WTC11 (cell line): ENCODE results near the gene ACSF3. TPM values are rescaled to one million over a fixed set of nuclear protein-coding genes. Genes with fewer than 3 reads are reported as not detected.

Source experiments
- ATAC-seq: fragments of 200-7000 bp; cut with Tn5 transposase; 2 replicates; pipeline ENCODE4 v1.10.0; 2021; ENCODE audit warnings: mild to moderate bottlenecking, moderate library complexity
- CTCF ChIA-PET: fragments of 300-600 bp; sonication (Branson Sonifier 250); formaldehyde crosslinking; loops from one replicate; lab custom pipeline; 2021; ENCODE audit warnings: antibody characterized with exemption; lab: Charles Lee
- POLR2A ChIA-PET: fragments of 350-600 bp; sonication (Branson Sonifier 250); formaldehyde crosslinking; loops from one replicate; lab custom pipeline; 2021; ENCODE audit warnings: antibody characterized with exemption; lab: Charles Lee
- DNase-seq: peaks from one replicate; pipeline ENCODE4 v3.0.0; 2021; ENCODE audit warnings: low spot score
- H3K27ac Mint-ChIP-seq: 2 replicates; pipeline ENCODE4 v1.8.0; 2021; ENCODE audit warnings: mixed read lengths
- H3K27me3 Mint-ChIP-seq: 2 replicates; pipeline ENCODE4 v1.8.0; 2021; ENCODE audit warnings: low read depth, mild to moderate bottlenecking, moderate library complexity, mixed read lengths
- H3K36me3 Mint-ChIP-seq: 2 replicates; pipeline ENCODE4 v1.8.0; 2021; ENCODE audit warnings: mixed read lengths
- H3K4me1 Mint-ChIP-seq: 2 replicates; pipeline ENCODE4 v1.8.0; 2022; ENCODE audit warnings: mixed read lengths
- H3K4me3 Mint-ChIP-seq: 2 replicates; pipeline ENCODE4 v1.8.0; 2021; ENCODE audit warnings: mild to moderate bottlenecking, moderate library complexity, mixed read lengths
- H3K9me3 Mint-ChIP-seq: 2 replicates; pipeline ENCODE4 v1.8.0; 2021; ENCODE audit warnings: mixed read lengths
- ATF3 ChIP-seq: sonication (generic); formaldehyde crosslinking; conservative IDR thresholded peaks from 2 replicates; pipeline ENCODE4 v1.8.1; 2022; ENCODE audit warnings: mild to moderate bottlenecking, missing genetic modification reagents
- CREB1 ChIP-seq: sonication (generic); formaldehyde crosslinking; IDR thresholded peaks from 2 replicates; pipeline ENCODE4 v1.8.0; 2023; ENCODE audit warnings: mild to moderate bottlenecking, missing genetic modification reagents
- E2F5 ChIP-seq: sonication (generic); formaldehyde crosslinking; IDR thresholded peaks from 2 replicates; pipeline ENCODE4 v1.8.1; 2022; ENCODE audit warnings: mild to moderate bottlenecking, moderate library complexity, missing genetic modification reagents
- EMX1 ChIP-seq: fragments of 250-450 bp; sonication (Bioruptor Pico); IDR thresholded peaks from 2 replicates; pipeline ENCODE4 v1.8.0; 2021; ENCODE audit warnings: mild to moderate bottlenecking
- FOXJ3 ChIP-seq: sonication (generic); formaldehyde crosslinking; IDR thresholded peaks from 2 replicates; pipeline ENCODE4 v1.9.0; 2021; ENCODE audit warnings: missing genetic modification reagents, mild to moderate bottlenecking, borderline replicate concordance
- FOXP4 ChIP-seq: sonication (generic); formaldehyde crosslinking; IDR thresholded peaks from 2 replicates; pipeline ENCODE4 v1.8.0; 2022; ENCODE audit warnings: mild to moderate bottlenecking, missing genetic modification reagents
- HMGXB4 ChIP-seq: sonication (generic); formaldehyde crosslinking; IDR thresholded peaks from 2 replicates; pipeline ENCODE4 v1.8.1; 2023; ENCODE audit warnings: mild to moderate bottlenecking, moderate library complexity, missing genetic modification reagents
- JAZF1 ChIP-seq: fragments of 250-450 bp; sonication (Bioruptor Pico); IDR thresholded peaks from 2 replicates; pipeline ENCODE4 v1.9.0; 2021; ENCODE audit warnings: moderate library complexity, mild to moderate bottlenecking, inconsistent platforms
- KAT7 ChIP-seq: sonication (generic); formaldehyde crosslinking; IDR thresholded peaks from 2 replicates; pipeline ENCODE4 v1.8.1; 2023; ENCODE audit warnings: missing genetic modification reagents, mild to moderate bottlenecking, borderline replicate concordance
- MAX ChIP-seq: sonication (generic); formaldehyde crosslinking; IDR thresholded peaks from 2 replicates; pipeline ENCODE4 v1.8.0; 2022; ENCODE audit warnings: mild to moderate bottlenecking, missing genetic modification reagents
- NR2C2 ChIP-seq: sonication (generic); formaldehyde crosslinking; IDR thresholded peaks from 2 replicates; pipeline ENCODE4 v1.8.0; 2022; ENCODE audit warnings: mild to moderate bottlenecking, missing genetic modification reagents
- PRRX2 ChIP-seq: fragments of 250-450 bp; sonication (Bioruptor Pico); IDR thresholded peaks from 2 replicates; pipeline ENCODE4 v1.8.0; 2021; ENCODE audit warnings: mild to moderate bottlenecking
- SOX15 ChIP-seq: fragments of 250-450 bp; sonication (Bioruptor Pico); IDR thresholded peaks from 2 replicates; pipeline ENCODE4 v1.9.0; 2021; ENCODE audit warnings: mild to moderate bottlenecking
- SP1 ChIP-seq: sonication (generic); formaldehyde crosslinking; conservative IDR thresholded peaks from 2 replicates; pipeline ENCODE4 v1.8.1; 2022; ENCODE audit warnings: missing genetic modification reagents
- TEAD1 ChIP-seq: sonication (generic); formaldehyde crosslinking; IDR thresholded peaks from 2 replicates; pipeline ENCODE4 v1.8.0; 2022; ENCODE audit warnings: mild to moderate bottlenecking, missing genetic modification reagents
- ZMAT4 ChIP-seq: fragments of 250-450 bp; sonication (Bioruptor Pico); IDR thresholded peaks from 2 replicates; pipeline ENCODE4 v1.9.0; 2021; ENCODE audit warnings: mild to moderate bottlenecking
- ZNF281 ChIP-seq: sonication (generic); formaldehyde crosslinking; IDR thresholded peaks from 2 replicates; pipeline ENCODE4 v1.8.0; 2023; ENCODE audit warnings: mild to moderate bottlenecking, missing genetic modification reagents
- ZNF396 ChIP-seq: fragments of 250-450 bp; sonication (Bioruptor Pico); IDR thresholded peaks from 2 replicates; pipeline ENCODE4 v1.8.0; 2021; ENCODE audit warnings: mild to moderate bottlenecking, moderate library complexity, borderline replicate concordance
- ZNF423 ChIP-seq: fragments of 250-450 bp; sonication (Bioruptor Pico); IDR thresholded peaks from 2 replicates; pipeline ENCODE4 v2.1.2; 2022; ENCODE audit warnings: mild to moderate bottlenecking, moderate library complexity
- total RNA-seq: library from RNA; stranded (reverse); gene quantifications from 3 replicates; pipeline ENCODE4 v1.2.3, GENCODE V29; 2021
- TF ChIP-seq, protein P1 (sequence below): sonication (generic); formaldehyde crosslinking; conservative IDR thresholded peaks from 2 replicates; pipeline ENCODE4 v1.8.1; 2023; ENCODE audit warnings: mild to moderate bottlenecking, low read depth, missing genetic modification reagents, moderate library complexity
- TF ChIP-seq, protein P2 (sequence below): sonication (generic); formaldehyde crosslinking; IDR thresholded peaks from 2 replicates; pipeline ENCODE4 v1.8.0; 2022; ENCODE audit warnings: mild to moderate bottlenecking, missing genetic modification reagents

Gene ACSF3
- total RNA-seq, 1 experiment from 2014 or later = 22.9 TPM

- TF ChIP-seq FOXP4 (CRISPR knock-in tag) (no peak), ATF3 (CRISPR knock-in tag) (no peak), CREB1 (CRISPR knock-in tag) (no peak), ZMAT4 (CRISPR knock-in tag) (no peak)
- TF ChIP-seq, protein P1, sequence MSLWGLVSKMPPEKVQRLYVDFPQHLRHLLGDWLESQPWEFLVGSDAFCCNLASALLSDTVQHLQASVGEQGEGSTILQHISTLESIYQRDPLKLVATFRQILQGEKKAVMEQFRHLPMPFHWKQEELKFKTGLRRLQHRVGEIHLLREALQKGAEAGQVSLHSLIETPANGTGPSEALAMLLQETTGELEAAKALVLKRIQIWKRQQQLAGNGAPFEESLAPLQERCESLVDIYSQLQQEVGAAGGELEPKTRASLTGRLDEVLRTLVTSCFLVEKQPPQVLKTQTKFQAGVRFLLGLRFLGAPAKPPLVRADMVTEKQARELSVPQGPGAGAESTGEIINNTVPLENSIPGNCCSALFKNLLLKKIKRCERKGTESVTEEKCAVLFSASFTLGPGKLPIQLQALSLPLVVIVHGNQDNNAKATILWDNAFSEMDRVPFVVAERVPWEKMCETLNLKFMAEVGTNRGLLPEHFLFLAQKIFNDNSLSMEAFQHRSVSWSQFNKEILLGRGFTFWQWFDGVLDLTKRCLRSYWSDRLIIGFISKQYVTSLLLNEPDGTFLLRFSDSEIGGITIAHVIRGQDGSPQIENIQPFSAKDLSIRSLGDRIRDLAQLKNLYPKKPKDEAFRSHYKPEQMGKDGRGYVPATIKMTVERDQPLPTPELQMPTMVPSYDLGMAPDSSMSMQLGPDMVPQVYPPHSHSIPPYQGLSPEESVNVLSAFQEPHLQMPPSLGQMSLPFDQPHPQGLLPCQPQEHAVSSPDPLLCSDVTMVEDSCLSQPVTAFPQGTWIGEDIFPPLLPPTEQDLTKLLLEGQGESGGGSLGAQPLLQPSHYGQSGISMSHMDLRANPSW (CRISPR knock-in tag) = no peak
Observed at GRCh38 chr16:89052191-89052889, 41.3 kb upstream of the ACSF3 start (continued).

DNA sequence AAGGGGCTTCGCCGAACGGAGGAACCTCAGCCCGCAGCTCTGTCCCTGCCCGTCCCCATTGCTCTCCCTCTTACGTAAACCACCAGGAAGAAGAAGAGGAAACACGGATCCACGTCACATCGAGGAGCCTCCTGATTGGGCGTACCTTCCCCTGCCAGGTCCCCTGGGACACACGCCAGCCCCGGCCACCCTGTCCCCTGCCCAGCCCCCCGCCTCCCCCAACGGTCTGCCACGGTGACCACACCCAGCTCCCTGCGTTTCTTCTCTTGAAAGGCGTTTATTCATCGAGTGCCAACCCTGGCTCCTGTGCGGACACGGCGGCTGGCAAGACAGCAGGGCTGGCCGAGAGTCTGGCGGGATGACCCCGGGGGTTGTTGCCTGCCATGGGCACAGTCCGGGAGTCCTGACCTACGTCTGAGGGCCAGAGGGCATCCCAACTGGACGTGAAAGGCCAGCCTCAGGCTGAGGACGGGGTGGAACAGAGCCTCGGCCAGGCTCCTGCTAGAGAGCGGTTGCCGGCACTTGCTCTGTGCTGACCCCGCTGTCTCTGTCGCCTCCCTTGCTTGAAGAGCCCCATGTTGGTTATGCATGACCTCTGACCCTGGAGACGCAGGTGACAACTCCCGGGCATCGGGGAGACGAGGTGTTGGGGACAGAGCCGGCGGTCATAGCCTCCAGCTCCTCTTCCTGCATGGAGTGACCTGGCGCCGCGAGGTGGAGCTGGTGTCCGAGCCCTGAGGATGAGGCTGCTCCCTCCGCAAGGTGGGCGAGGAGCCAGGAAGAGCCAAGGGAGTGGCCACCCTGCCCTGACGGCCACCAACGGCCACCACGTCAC, 40.5 kb upstream of the ACSF3 start:
- Mint-ChIP-seq H3K4me3 (no peak overlapping the region), H3K27me3 (no peaks in the 10 kb centered on the region), H3K36me3 (no peaks in the 10 kb centered on the region), H3K9me3 (no peaks in the 10 kb centered on the region), H3K4me1 (no peaks in the 10 kb centered on the region), H3K27ac (no peak overlapping the region)
- no peak for DNase-seq
- ATAC-seq = no peak
- ChIA-PET CTCF (interaction anchor here (2.4 kb wide), 1 partner anchor 114 kb away, joined by 5 read pairs; no protein-coding TSS in a partner anchor), POLR2A (no interaction called here)
- no peak for TF ChIP-seq PRRX2 (CRISPR knock-in tag)
- no peak for TF ChIP-seq HMGXB4 (CRISPR knock-in tag)
- no peak for TF ChIP-seq SOX15 (CRISPR knock-in tag)
- no peak for TF ChIP-seq CREB1 (CRISPR knock-in tag)
- no peak for TF ChIP-seq E2F5 (CRISPR knock-in tag)
- no peak for TF ChIP-seq FOXJ3 (CRISPR knock-in tag)
- no peak for TF ChIP-seq SP1
- no peak for TF ChIP-seq ZNF423 (CRISPR knock-in tag)
- TF ChIP-seq MAX (CRISPR knock-in tag) = no peak
- TF ChIP-seq, protein P2, sequence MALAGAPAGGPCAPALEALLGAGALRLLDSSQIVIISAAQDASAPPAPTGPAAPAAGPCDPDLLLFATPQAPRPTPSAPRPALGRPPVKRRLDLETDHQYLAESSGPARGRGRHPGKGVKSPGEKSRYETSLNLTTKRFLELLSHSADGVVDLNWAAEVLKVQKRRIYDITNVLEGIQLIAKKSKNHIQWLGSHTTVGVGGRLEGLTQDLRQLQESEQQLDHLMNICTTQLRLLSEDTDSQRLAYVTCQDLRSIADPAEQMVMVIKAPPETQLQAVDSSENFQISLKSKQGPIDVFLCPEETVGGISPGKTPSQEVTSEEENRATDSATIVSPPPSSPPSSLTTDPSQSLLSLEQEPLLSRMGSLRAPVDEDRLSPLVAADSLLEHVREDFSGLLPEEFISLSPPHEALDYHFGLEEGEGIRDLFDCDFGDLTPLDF = no peak
- TF ChIP-seq ZNF396 (CRISPR knock-in tag) = no peak
- no peak for TF ChIP-seq KAT7 (CRISPR knock-in tag)
- no peak for TF ChIP-seq TEAD1 (CRISPR knock-in tag)
- TF ChIP-seq JAZF1 (CRISPR knock-in tag) = no peak
- no peak for TF ChIP-seq NR2C2 (CRISPR knock-in tag)
- no peak for TF ChIP-seq ZNF281 (CRISPR knock-in tag)
- no peak for TF ChIP-seq EMX1 (CRISPR knock-in tag)
